ENCODE results near the gene ZNF792.
"Not testable (repeated sequence)": the region's sequence is repeated elsewhere in the genome, so short reads cannot be mapped to it uniquely, and the experiment has no call there.

The ZNF792 gene

DNA sequence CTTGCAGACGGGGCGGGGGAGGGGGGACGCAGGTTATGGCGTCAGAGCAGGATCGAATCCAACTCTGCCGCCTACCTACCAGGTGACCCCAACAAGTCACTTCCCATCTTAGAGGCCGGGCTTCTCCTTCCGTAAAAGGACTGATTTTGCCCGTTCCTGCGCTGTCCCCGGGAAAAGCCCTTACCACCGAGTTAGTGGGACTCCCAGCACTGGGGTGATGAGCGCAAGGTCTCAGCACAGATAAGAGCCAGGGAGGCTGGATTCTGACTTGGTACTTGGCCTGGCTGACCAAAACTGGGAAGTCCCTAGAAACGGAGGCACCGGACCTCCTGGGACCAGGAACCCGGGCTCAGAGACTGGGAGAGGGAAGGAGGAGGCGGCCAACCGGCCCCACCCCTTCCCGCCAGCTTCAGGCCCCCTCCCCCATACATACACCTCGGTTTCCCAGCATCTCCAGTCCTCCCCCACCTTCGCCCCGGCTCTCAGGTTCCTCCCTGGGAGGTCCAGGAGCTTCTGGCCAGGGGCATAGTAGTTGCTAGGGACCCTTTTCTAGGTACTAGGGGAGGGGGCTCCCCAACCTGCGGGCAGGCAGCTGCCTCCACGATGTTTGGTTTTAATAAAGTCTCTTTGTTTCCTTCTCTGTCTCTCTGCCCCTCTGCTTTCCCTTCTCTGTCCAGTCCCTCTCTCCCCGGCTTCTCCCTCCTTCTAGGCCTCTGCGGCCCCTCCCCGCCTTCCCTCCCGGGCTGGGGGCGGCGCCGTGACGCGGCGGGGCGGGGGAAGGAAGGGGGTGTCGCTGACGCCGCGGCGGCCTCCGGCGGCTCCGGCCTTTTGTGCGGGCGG, 35.7 kb upstream of the ZNF792 start, which contains the start of gene GRAMD1A:
Gene GRAMD1A, plus strand, starts transcription at position 826 of the 840 bp plus-strand sequence. CDS start 156 bp downstream, outside the sequence.
- H3K9me3 ChIP-seq (ENCODE audit: severe bottlenecking): peaks cover 4% of the 10 kb centered on the region
- no peaks in the 10 kb centered on the region for H3K27me3 ChIP-seq (ENCODE audit: insufficient read depth, low read depth, severe bottlenecking)
- TF ChIP-seq CTCF (IDR thresholded peaks at IDR 0.05; ENCODE audit: low read depth, low read length): no peak
- peak within 1 kb of the TSS; percentile 98 for H3K27ac ChIP-seq
- DNase-seq: peak; percentile 84
- H3K36me3 ChIP-seq: peaks cover 18% of the 10 kb centered on the region
- peak within 1 kb of the TSS; percentile 78 for H3K4me3 ChIP-seq (ENCODE audit: low read depth, low read length)

DNA sequence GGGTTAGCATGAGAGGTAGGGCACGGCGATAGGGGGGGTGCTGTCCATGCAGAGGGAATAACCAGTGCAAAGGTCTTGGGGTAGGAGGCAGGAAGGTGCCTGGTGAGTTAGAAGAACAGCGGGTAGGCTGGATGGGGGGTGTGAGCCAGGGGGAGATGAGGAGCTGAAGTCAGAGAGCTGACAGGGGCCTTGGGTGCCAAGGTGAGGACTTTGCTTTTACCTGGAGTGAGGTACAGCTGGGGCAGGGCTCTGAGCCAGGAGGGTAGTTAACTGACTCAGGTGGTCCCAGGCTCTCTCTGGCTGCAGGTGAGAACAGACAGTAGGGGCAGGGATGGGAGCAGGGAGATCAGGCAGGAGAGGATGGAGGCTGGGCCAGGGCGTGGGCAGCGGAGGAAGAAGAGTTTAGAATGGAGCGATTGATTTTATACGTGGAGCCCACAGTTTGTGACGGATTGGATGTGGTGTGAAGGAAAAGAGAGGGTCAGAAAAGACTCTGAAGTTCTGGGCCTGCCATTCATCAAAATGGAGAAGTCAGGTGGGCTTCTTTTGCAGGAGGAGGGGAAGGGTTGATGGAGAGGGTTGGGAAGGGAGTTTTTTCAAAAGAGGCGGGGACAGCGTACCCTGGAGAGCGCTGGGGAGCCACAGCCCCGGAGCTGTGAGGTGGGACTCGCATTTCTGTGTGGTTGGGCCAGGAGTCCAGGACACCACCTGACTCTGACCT, 34.9 kb upstream of the ZNF792 start:
- H3K36me3 ChIP-seq: peaks cover 18% of the 10 kb centered on the region
- H3K9me3 ChIP-seq (ENCODE audit: severe bottlenecking): peaks cover 8% of the 10 kb centered on the region
- no peaks in the 10 kb centered on the region for H3K27me3 ChIP-seq (ENCODE audit: insufficient read depth, low read depth, severe bottlenecking)
- H3K27ac ChIP-seq: peak overlapping the region; percentile 98
- H3K4me3 ChIP-seq (ENCODE audit: low read depth, low read length): peak overlapping the region; percentile 70
- TF ChIP-seq CTCF (IDR thresholded peaks at IDR 0.05; ENCODE audit: low read depth, low read length): no peak
- DNase-seq: peak; percentile 49

GRCh38 chr19:34998224-34998623, 34.2 kb upstream of the ZNF792 start:
- DNase-seq; H3K4me3 ChIP-seq (ENCODE audit: low read depth, low read length); H3K27ac ChIP-seq; H3K9me3 ChIP-seq (ENCODE audit: severe bottlenecking); H3K27me3 ChIP-seq (ENCODE audit: insufficient read depth, low read depth, severe bottlenecking): not testable (repeated sequence)
- H3K36me3 ChIP-seq: peaks cover 15% of the 10 kb centered on the region

DNA sequence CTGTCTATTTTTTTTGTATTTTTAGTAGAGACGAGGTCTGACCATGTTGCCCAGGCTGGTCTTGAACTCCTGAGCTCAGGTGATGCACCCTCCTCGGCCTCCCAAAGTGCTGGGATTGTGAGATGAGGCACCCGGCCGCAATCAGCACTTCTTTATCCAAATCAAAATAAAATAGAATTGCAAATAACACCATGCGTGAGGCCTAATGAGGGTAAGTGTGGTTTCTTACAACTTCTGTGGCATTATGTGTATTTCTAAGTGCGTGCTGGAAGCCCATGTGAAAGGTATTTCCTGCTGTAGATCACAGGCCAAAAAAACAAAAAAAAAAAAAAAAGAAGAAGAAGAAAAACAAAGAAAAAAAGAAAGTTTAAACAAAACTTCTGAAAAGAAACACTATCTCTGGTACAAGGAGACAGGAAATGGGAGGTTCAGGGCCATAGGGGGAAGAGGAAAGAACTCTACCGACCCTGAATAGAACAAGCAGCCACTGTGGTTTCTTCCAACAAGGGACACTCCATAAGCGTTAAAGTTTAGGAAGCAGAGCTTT, 33.1 kb upstream of the ZNF792 start:
- TF ChIP-seq CTCF (IDR thresholded peaks at IDR 0.05; ENCODE audit: low read depth, low read length): no peak
- Histone ChIP-seq H3K27me3 (ENCODE audit: insufficient read depth, low read depth, severe bottlenecking) (no peaks in the 10 kb centered on the region), H3K27ac (no peak overlapping the region), H3K4me3 (ENCODE audit: low read depth, low read length) (no peak overlapping the region), H3K36me3 (peaks cover 5% of the 10 kb centered on the region), H3K9me3 (ENCODE audit: severe bottlenecking) (peaks cover 8% of the 10 kb centered on the region)
- no peak for DNase-seq

DNA sequence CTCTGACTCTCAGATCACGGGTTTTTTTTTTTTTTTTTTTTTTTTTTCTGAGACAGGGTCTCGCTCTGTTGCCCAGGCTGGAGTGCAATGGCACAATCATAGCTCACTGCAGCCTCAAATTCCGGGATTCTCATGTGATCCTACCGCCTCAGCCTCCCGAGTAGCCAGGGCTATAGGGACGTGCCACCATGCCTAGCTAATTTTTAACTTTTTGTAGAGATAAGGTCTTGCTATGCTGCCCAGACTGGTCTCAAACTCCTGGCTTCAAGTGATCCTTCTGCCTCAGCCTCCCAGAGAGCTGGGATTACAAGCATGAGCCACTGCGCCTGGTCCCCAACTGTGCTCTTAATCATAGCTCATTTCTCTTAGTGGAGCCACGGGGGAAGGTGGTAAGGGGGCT, 31.5 kb upstream of the ZNF792 start:
- Histone ChIP-seq H3K9me3 (ENCODE audit: severe bottlenecking) (peaks cover 11% of the 10 kb centered on the region), H3K27ac (no peak overlapping the region), H3K4me3 (ENCODE audit: low read depth, low read length) (no peak overlapping the region), H3K27me3 (ENCODE audit: insufficient read depth, low read depth, severe bottlenecking) (no peaks in the 10 kb centered on the region), H3K36me3 (no peaks in the 10 kb centered on the region)
- TF ChIP-seq CTCF (IDR thresholded peaks at IDR 0.05; ENCODE audit: low read depth, low read length): no peak
- DNase-seq: no peak
